K562 (cell line): ENCODE measurements around the gene TEX48. TPM values are rescaled to one million over a fixed set of nuclear protein-coding genes. Genes with fewer than 3 reads are reported as not detected.
A peak's percentile ranks its signal among the peaks of the same experiment; 100 is the strongest.

Experiments
- ATAC-seq: fragments of 200-7000 bp; cut with Tn5 transposase; 3 replicates; pipeline ENCODE4 v1.9.1; 2020; ENCODE audit warnings: moderate library complexity
- BruUV-seq: library from RNA; stranded (reverse); fragments of 400-500 nt; replicated peaks from 2 replicates; lab custom pipeline; 2021; lab: Mats Ljungman, UMichigan
- CTCF ChIA-PET: fragments of 300-600 bp; formaldehyde crosslinking; extraction: SDS; loops from one replicate; lab custom pipeline; 2021; ENCODE audit warnings: low intra/inter-chr PET ratio; lab: Yijun Ruan, JAX
- POLR2A ChIA-PET: fragments of 300-600, 350-650 bp; sonication (Branson Sonifier 250); formaldehyde crosslinking; extraction: SDS; loops from one replicate; lab custom pipeline; 2021; ENCODE audit warnings: antibody characterized with exemption, inconsistent platforms; lab: Yijun Ruan, JAX
- DNase-seq, 4 experiments: peaks; one replicate each; pipeline versions ENCODE4 v3.0.0 to v3.0.0-alpha.2; 2011 to 2018; ENCODE audit warnings: low spot score in 3 of 4, mixed read lengths in 3 of 4; ENCODE audit errors: extremely low read depth in 1 of 4
- FAIRE-seq: peaks from 2 replicates; lab custom pipeline; 2011; peaks lifted over from hg19 to GRCh38; lab: Jason Lieb, UNC
- H2AFZ ChIP-seq: 2 replicates; pipeline ENCODE4 v1.6.0; 2011; ENCODE audit warnings: low read depth, low read length, control low read depth, inconsistent platforms
- H3K27ac ChIP-seq: fragments of 200-600 bp; 3 replicates; pipeline ENCODE4 v1.8.0; 2011; ENCODE audit warnings: low read depth, mild to moderate bottlenecking, control low read depth, inconsistent platforms, low read length, moderate library complexity, mixed read lengths; ENCODE audit errors: extremely low read depth
- H3K27me3 ChIP-seq, 2 experiments: fragments of 300-600 bp in 1 of 2; 2 replicates in 1 of 2; 3 replicates in 1 of 2; pipeline versions ENCODE4 v1.6.0 to v1.8.0; 2011; ENCODE audit warnings: inconsistent platforms in 2 of 2, low read length in 2 of 2, mild to moderate bottlenecking in 1 of 2, mixed read lengths in 1 of 2, moderate library complexity in 1 of 2; ENCODE audit not compliant: control insufficient read depth in 2 of 2, insufficient read depth in 2 of 2
- H3K36me3 ChIP-seq: fragments of 300-600 bp; 3 replicates; pipeline ENCODE4 v1.8.0; 2011; ENCODE audit warnings: mild to moderate bottlenecking, low read length, inconsistent platforms; ENCODE audit not compliant: control insufficient read depth, insufficient read depth
- H3K4me1 ChIP-seq, 2 experiments: fragments of 200-600 bp in 1 of 2; replicated peaks in 1 of 2; 2 replicates in 1 of 2; 3 replicates in 1 of 2; pipeline versions ENCODE4 v1.5.1 to v1.8.0; 2011; ENCODE audit warnings: inconsistent platforms in 2 of 2, low read length in 2 of 2, mild to moderate bottlenecking in 1 of 2, mixed read lengths in 1 of 2, moderate library complexity in 1 of 2; ENCODE audit not compliant: control insufficient read depth in 2 of 2, insufficient read depth in 2 of 2
- H3K4me2 ChIP-seq: 2 replicates; pipeline ENCODE4 v1.6.1; 2011; ENCODE audit warnings: low read length, control low read depth, inconsistent platforms, mixed read lengths; ENCODE audit not compliant: insufficient read depth
- H3K4me3 ChIP-seq: fragments of 200-600 bp; sonication (generic), shearing (Covaris generic); 2 replicates; pipeline ENCODE4 v1.5.1; 2016; ENCODE audit warnings: control low read depth, inconsistent platforms
- H3K79me2 ChIP-seq: fragments of 200-600 bp; 3 replicates; pipeline ENCODE4 v1.8.0; 2011; ENCODE audit warnings: low read length, inconsistent platforms; ENCODE audit not compliant: control insufficient read depth, insufficient read depth
- H3K9ac ChIP-seq, 2 experiments: 2 replicates each; pipeline versions ENCODE4 v1.6.0 to v1.6.1; 2011; ENCODE audit warnings: low read depth in 2 of 2, low read length in 2 of 2, control low read depth in 1 of 2, inconsistent platforms in 1 of 2, mild to moderate bottlenecking in 1 of 2, mixed read lengths in 1 of 2; ENCODE audit not compliant: insufficient read depth in 1 of 2
- H3K9me1 ChIP-seq: one replicate; pipeline ENCODE4 v1.6.0; 2011; ENCODE audit warnings: inconsistent platforms, mild to moderate bottlenecking, low read length, moderate library complexity; ENCODE audit not compliant: control insufficient read depth, insufficient read depth
- H3K9me3 ChIP-seq: replicated peaks from 2 replicates; pipeline ENCODE4 v1.5.1; 2011; ENCODE audit warnings: low read depth, low read length, inconsistent platforms; ENCODE audit not compliant: control insufficient read depth, insufficient read depth
- H4K20me1 ChIP-seq: replicated peaks from 2 replicates; pipeline ENCODE4 v1.6.1; 2011; ENCODE audit warnings: low read length, inconsistent platforms, mixed read lengths; ENCODE audit not compliant: control insufficient read depth, insufficient read depth
- ATF3 ChIP-seq, 2 experiments: fragments of 450-650 bp in 1 of 2; sonication (generic) in 1 of 2; formaldehyde crosslinking in 1 of 2; IDR thresholded peaks in 1 of 2; conservative IDR thresholded peaks in 1 of 2; 2 replicates each; pipeline versions ENCODE4 v1.6.1 to v1.8.1; 2016 to 2023; ENCODE audit warnings: mild to moderate bottlenecking in 2 of 2, moderate library complexity in 2 of 2, inconsistent platforms in 1 of 2, missing genetic modification reagents in 1 of 2
- MAX ChIP-seq: sonication (generic); formaldehyde crosslinking; IDR thresholded peaks from 2 replicates; pipeline ENCODE4 v1.9.0; 2022; ENCODE audit warnings: mild to moderate bottlenecking, missing genetic modification reagents
- MYBL2 ChIP-seq, 2 experiments: fragments of 450-650 bp in 1 of 2; sonication (generic) in 1 of 2; formaldehyde crosslinking in 1 of 2; IDR thresholded peaks; 2 replicates each; pipeline versions ENCODE4 v1.6.1 to v1.8.1; 2017 to 2022; ENCODE audit warnings: borderline replicate concordance in 1 of 2, inconsistent platforms in 1 of 2, low read depth in 1 of 2, mild to moderate bottlenecking in 1 of 2, missing genetic modification reagents in 1 of 2, moderate library complexity in 1 of 2
- NELFE ChIP-seq: IDR thresholded peaks from 2 replicates; pipeline ENCODE4 v1.6.1; 2011; ENCODE audit warnings: mild to moderate bottlenecking; ENCODE audit not compliant: insufficient read depth, insufficient read length
- NFIC ChIP-seq: fragments of 450-650 bp; IDR thresholded peaks from 2 replicates; pipeline ENCODE4 v1.6.1; 2017; ENCODE audit warnings: mild to moderate bottlenecking, inconsistent platforms
- PHF21A ChIP-seq: fragments of 450-650 bp; IDR thresholded peaks from 2 replicates; pipeline ENCODE4 v1.6.1; 2017; ENCODE audit warnings: low read depth, borderline replicate concordance
- RAD21 ChIP-seq, 2 experiments: fragments of 250-450 bp in 1 of 2; fragments of 450-650 bp in 1 of 2; sonication (Bioruptor Pico) in 1 of 2; formaldehyde crosslinking in 1 of 2; IDR thresholded peaks in 1 of 2; conservative IDR thresholded peaks in 1 of 2; 2 replicates each; pipeline versions ENCODE4 v1.4.0 to v1.8.0; 2020 to 2022; ENCODE audit warnings: mild to moderate bottlenecking in 2 of 2, moderate library complexity in 1 of 2
- RFX1 ChIP-seq: fragments of 450-650 bp; IDR thresholded peaks from 2 replicates; pipeline ENCODE4 v1.6.1; 2016; ENCODE audit warnings: mild to moderate bottlenecking, moderate library complexity
- SNRNP70 ChIP-seq: fragments of 200-400 bp; formaldehyde crosslinking; optimal IDR thresholded peaks from 2 replicates; pipeline ENCODE3; 2017; ENCODE audit warnings: low read depth, low read length
- SOX6 ChIP-seq: fragments of 450-650 bp; IDR thresholded peaks from 2 replicates; pipeline ENCODE4 v1.6.1; 2014; ENCODE audit warnings: mild to moderate bottlenecking
- XRCC5 ChIP-seq: fragments of 200-400 bp; formaldehyde crosslinking; IDR thresholded peaks from 2 replicates; pipeline ENCODE4 v1.6.1; 2017; ENCODE audit warnings: low read depth, mild to moderate bottlenecking, low read length
- ZFP1 ChIP-seq: fragments of 450-650 bp; formaldehyde crosslinking; IDR thresholded peaks from 2 replicates; pipeline ENCODE4 v1.4.0; 2020; ENCODE audit warnings: mild to moderate bottlenecking, mixed read lengths
- ZFP36 ChIP-seq: fragments of 150-350 bp; IDR thresholded peaks from 2 replicates; pipeline ENCODE4 v1.6.1; 2018; ENCODE audit warnings: low read length, low read depth; ENCODE audit not compliant: partially characterized antibody
- ZNF444 ChIP-seq: fragments of 250-450 bp; sonication (Bioruptor Pico); IDR thresholded peaks from 2 replicates; pipeline ENCODE4 v1.4.0; 2020; ENCODE audit warnings: mild to moderate bottlenecking, moderate library complexity
- ZNF512 ChIP-seq: IDR thresholded peaks from 2 replicates; pipeline ENCODE4 v1.6.1; 2016; ENCODE audit warnings: missing genetic modification characterization, missing compliant biosample characterization
- WGBS: fragments of 100-300 bp; shearing (Covaris generic); methylation state at CpG from one replicate; pipeline ENCODE4 v1.1.6; 2016; ENCODE audit warnings: low coverage, mixed read lengths; ENCODE audit not compliant: insufficient coverage; ENCODE audit errors: missing lambda C conversion rate; 5-methylcytosine and 5-hydroxymethylcytosine counted together
- in situ Hi-C: fragments of 300-500 bp; cut with MboI; formaldehyde crosslinking; loops from 4 replicates; pipeline ENCODE4 v1.15.0; 2018; ENCODE audit warnings: inconsistent platforms, mixed read lengths
- intact Hi-C: fragments of 100-400 bp; cut with micrococcal nuclease; formaldehyde crosslinking; loops from 2 replicates; pipeline ENCODE4 v1.14.2; 2022
- polyA plus RNA-seq, 8 experiments: library from polyadenylated mRNA; depleted of rRNA in 4 of 8; stranded (reverse) in 5 of 8; unstranded in 3 of 8; fragments of >200 nt; fragmentation: Nextera tagmentation in 2 of 8; fragmentation: Illumina TruSeq in 1 of 8; extraction: Ambion mirVana in 2 of 8; extraction: Trizol in 1 of 8; gene quantifications; 2 replicates each; pipeline versions ENCODE4 v1.2.1 to v1.2.3, GENCODE V29; 2011 to 2014; ENCODE audit warnings: inconsistent platforms in 1 of 8, missing spikeins in 1 of 8
- total RNA-seq, 7 experiments: library from RNA; depleted of rRNA in 6 of 7; stranded (reverse); fragments of >200 nt in 6 of 7; fragmentation: Illumina TruSeq in 2 of 7; extraction: Trizol in 2 of 7; gene quantifications; 2 replicates each; pipeline versions ENCODE4 v1.2.1 to v1.2.3, GENCODE V29; 2011 to 2021; ENCODE audit warnings: low replicate concordance in 1 of 7

Gene TEX48
- total and polyA plus RNA-seq, 9 of the 15 experiments (the other 6 are each of a cell fraction or from before 2014, with no cell fraction given): not detected

- no TSS peak for BruUV-seq
- TF ChIP-seq SNRNP70 (no peak), MAX (CRISPR knock-in tag) (no peak), NFIC (no peak), RAD21 (CRISPR knock-in tag; conservative IDR thresholded peaks at IDR 0.05 in 1 of 2, IDR thresholded peaks at IDR 0.05 in 1 of 2) (no peak), PHF21A (no peak), RFX1 (0 out of 2 replicates have a peak, but pooled peaks have one; percentile 23), ZNF444 (no peak), ZFP36 (no peak), XRCC5 (no peak), MYBL2 (IDR thresholded peaks at IDR 0.05; ENCODE audit: low read depth) (no peak), MYBL2 (CRISPR knock-in tag; IDR thresholded peaks at IDR 0.05; ENCODE audit: borderline replicate concordance) (no peak), SOX6 (no peak), ATF3 (IDR thresholded peaks at IDR 0.05) (0 out of 2 replicates have a peak, but pooled peaks have one; percentile 16), ATF3 (CRISPR knock-in tag; conservative IDR thresholded peaks at IDR 0.05) (no peak), ZFP1 (no peak), NELFE (no peak), ZNF512 (tag) (no peak)
- POLR2A ChIA-PET: interaction anchor here (0.8 to 1.0 kb wide), 2 partner anchors 9 to 275 kb away, joined by 3 to 4 read pairs; no protein-coding TSS in a partner anchor
- H3K9ac ChIP-seq: no peak overlapping the region
- FAIRE-seq (no peak), DNase-seq (no peak), ATAC-seq (no peak)
- intact Hi-C loops: loop anchor here (1.0 to 10.0 kb wide), 4 partner anchors 37 to 914 kb away; no protein-coding TSS in a partner anchor
- H3K79me2 ChIP-seq: no peaks in the 10 kb centered on the region
- peaks cover 0 to 3% of the 10 kb centered on the region in 2 experiments; a peak in 3 of 5 replicates for H3K27me3 ChIP-seq
- H3K4me3 ChIP-seq: no peak overlapping the region
- no peak overlapping the region for H3K4me2 ChIP-seq
- H2AFZ ChIP-seq: no peak overlapping the region
- in situ Hi-C loops: no loop called here
- H4K20me1 ChIP-seq: no peaks in the 10 kb centered on the region
- H3K9me1 ChIP-seq: no peaks in the 10 kb centered on the region
- WGBS: 1% methylated on average over 8 of the region's 8 CpGs
- peaks cover 0 to 3% of the 10 kb centered on the region in 2 experiments; a peak in 1 of 5 replicates for H3K4me1 ChIP-seq
- no peaks in the 10 kb centered on the region for H3K9me3 ChIP-seq
- CTCF ChIA-PET: interaction anchor here (0.7 to 1.1 kb wide), 2 partner anchors 230 to 334 kb away, joined by 3 read pairs; no protein-coding TSS in a partner anchor
- no peaks in the 10 kb centered on the region for H3K36me3 ChIP-seq
- H3K27ac ChIP-seq: no peak overlapping the region
These were observed 1.6 kb downstream of the TEX48 start for GRCh38 chr9:114680259-114681001.
